GM21526 (cell line): Measurements from ENCODE around the gene SPSB2.
"Not testable (repeated sequence)": the region's sequence is repeated elsewhere in the genome, so short reads cannot be mapped to it uniquely, and the experiment has no call there.

Source experiments
- ATAC-seq: cut with Tn5 transposase; IDR thresholded peaks from one replicate; pipeline ENCODE4 v1.9.1; 2021; ENCODE audit warnings: moderate library complexity; ENCODE audit not compliant: unreplicated experiment, low FRiP score

SPSB2 gene

GRCh38 chr12:6872073-6873048 lies 742 bp downstream of the SPSB2 start:
- peak; percentile 34 for ATAC-seq

- ATAC-seq = no peak
Observed at GRCh38 chr12:6871052-6871957, 1.8 kb downstream of the SPSB2 start.

GRCh38 chr12:6870304-6870703 lies 2.8 kb downstream of the SPSB2 start:
- ATAC-seq = not testable (repeated sequence)

- ATAC-seq = no peak
Observed at GRCh38 chr12:6869049-6870021, 3.8 kb downstream of the SPSB2 start.

- no peak for ATAC-seq
Observed at GRCh38 chr12:6868211-6869048, 4.7 kb downstream of the SPSB2 start.

- peak; percentile 46 for ATAC-seq
Observed at GRCh38 chr12:6867413-6868210, 5.5 kb downstream of the SPSB2 start, which contains the start of gene TPI1. Gene TPI1 (plus strand): TSS chr12:6867531. CDS start chr12:6867567, 36 bp downstream.

GRCh38 chr12:6866920-6867412 lies 6.1 kb downstream of the SPSB2 start:
- no peak for ATAC-seq

- no peak for ATAC-seq
Observed at GRCh38 chr12:6866163-6866919, 6.8 kb downstream of the SPSB2 start.

- ATAC-seq = not testable (repeated sequence)
Observed at GRCh38 chr12:6865307-6865706, 7.8 kb downstream of the SPSB2 start.

- ATAC-seq = no peak
Observed at GRCh38 chr12:6863586-6864321, 9.3 kb downstream of the SPSB2 start.

GRCh38 chr12:6863033-6863432 lies 10.1 kb downstream of the SPSB2 start:
- no peak for ATAC-seq

GRCh38 chr12:6861391-6861790 lies 11.7 kb downstream of the SPSB2 start:
- ATAC-seq = no peak

GRCh38 chr12:6860942-6861341 lies 12.2 kb downstream of the SPSB2 start:
- no peak for ATAC-seq

- no peak for ATAC-seq
Observed at GRCh38 chr12:6860116-6860515, 13.0 kb downstream of the SPSB2 start.

- no peak for ATAC-seq
Observed at GRCh38 chr12:6858799-6859198, 14.3 kb downstream of the SPSB2 start.

GRCh38 chr12:6855322-6855721 lies 17.8 kb downstream of the SPSB2 start:
- ATAC-seq = no peak

GRCh38 chr12:6854036-6854435 lies 19.1 kb downstream of the SPSB2 start:
- no peak for ATAC-seq
